ENCODE data around the gene NOTCH1. TPM values are rescaled to one million over a fixed set of nuclear protein-coding genes. Genes with fewer than 3 reads are reported as not detected.
A peak's percentile ranks its signal among the peaks of the same experiment; 100 is the strongest.

NOTCH1 gene
- total and polyA plus RNA-seq, 4 donors, result 28.2 to 75.9 (median 50.0) TPM

DNA sequence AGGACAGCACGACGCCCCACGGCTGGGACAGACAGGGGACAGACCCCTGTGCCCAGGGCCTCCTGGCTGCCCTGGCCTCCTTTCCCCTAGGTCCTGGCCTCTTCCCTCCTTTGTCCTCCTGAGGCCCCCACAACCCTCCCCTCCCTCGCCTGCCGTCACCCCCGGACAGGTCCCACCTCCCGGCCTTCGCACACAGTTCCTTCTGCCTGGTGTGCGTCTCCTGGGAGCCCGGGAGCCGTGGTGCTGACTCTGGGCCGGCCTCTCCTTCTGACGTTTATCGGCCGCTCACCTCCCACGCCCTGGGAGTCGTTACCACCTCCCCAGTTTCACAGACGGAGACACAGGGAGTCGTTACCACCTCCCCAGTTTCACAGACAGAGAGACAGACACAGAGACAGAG, 25.1 kb upstream of the NOTCH1 start:
- whole genome bisulfite sequencing (ENCODE audit: insufficient coverage), result 57% methylated on average over 19 of the region's 19 CpGs
- peaks cover 70% of the 10 kb centered on the region for H3K4me1 ChIP-seq (ENCODE audit: control insufficient read depth, insufficient read depth, low read length)
- H3K27ac ChIP-seq (ENCODE audit: low read depth, low read length), result no peak overlapping the region
- no peaks in the 10 kb centered on the region for H3K36me3 ChIP-seq (ENCODE audit: control insufficient read depth, insufficient read depth, low read length)
- H3K27me3 ChIP-seq (ENCODE audit: control insufficient read depth, insufficient read depth, low read length), result no peaks in the 10 kb centered on the region
- H3K9me3 ChIP-seq (ENCODE audit: control insufficient read depth, insufficient read depth, low read length), result no peaks in the 10 kb centered on the region
- H3K4me3 ChIP-seq (ENCODE audit: low read depth, low read length), result no peak overlapping the region
- no peak for DNase-seq (ENCODE audit: low read depth in 4 of 6, low spot score in 6 of 6)

DNA sequence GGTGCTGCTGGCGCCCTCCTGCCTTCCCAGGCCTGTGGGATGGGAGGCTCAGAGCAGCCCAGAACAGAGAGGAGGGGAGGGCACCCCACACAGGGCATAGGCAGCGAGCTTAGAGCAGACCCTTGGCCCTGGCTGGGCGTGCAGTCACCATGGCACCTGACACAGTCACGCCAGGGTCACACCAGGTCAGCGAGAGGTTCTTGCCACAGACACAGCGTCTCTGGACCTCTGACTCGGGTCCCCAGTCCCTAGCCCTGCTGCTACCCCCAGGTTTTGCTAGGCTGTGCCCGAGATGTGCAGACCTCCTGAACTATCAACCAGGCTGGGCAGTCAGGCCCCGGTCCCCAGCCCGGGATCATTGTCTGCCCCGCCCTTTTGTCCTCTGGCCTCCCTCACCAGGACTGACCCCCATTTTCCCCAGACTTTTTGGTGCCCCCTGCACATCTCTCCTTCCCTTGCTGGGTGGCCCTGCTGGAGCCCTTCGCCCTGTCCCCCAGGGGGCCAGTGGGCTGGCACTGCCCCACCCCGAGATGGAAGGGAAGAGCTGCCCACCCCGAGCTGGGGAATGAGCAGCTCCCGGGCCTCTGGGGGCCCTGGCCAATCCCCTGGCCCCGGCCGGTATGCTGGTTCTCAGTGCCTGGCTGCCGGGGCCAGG, 24.5 kb upstream of the NOTCH1 start:
- H3K27ac ChIP-seq (ENCODE audit: low read depth, low read length), result no peak overlapping the region
- WGBS (ENCODE audit: insufficient coverage), result 74% methylated on average over 18 of the region's 18 CpGs

DNA sequence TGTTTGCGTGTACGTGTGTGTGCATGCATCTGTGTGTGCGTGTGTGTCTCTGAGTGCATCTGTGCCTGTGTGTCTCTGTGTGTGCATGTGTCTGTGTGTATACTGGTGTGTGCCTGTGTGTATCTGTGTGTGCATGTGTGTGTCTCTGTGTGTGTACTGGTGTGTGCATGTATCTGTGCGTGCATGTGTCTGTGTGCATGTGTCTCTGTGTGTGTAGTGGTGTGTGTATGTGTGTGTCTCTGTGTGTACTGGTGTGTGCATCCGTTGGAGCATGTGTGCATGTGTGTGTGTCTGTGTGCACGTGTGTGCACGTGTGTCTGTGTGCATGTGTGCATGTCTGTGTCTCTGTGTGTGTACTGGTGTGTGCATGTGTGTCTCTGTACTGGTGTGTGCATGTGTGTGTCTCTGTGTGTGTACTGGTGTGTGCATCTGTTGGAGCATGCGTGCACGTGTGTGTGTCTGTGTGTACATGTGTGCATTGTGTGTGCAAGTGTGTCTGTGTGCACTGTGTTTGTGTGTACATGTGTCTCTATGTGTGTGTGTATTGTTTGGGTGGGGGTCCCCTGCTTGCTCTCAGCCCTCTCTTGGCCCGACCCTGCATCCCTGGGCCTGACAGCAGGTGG, 23.8 kb upstream of the NOTCH1 start:
- H3K27me3 ChIP-seq (ENCODE audit: control insufficient read depth, insufficient read depth, low read length), result no peaks in the 10 kb centered on the region
- no peak for DNase-seq (ENCODE audit: low read depth in 4 of 6, low spot score in 6 of 6)
- no peak overlapping the region for H3K4me3 ChIP-seq (ENCODE audit: low read depth, low read length)
- no peaks in the 10 kb centered on the region for H3K9me3 ChIP-seq (ENCODE audit: control insufficient read depth, insufficient read depth, low read length)
- H3K4me1 ChIP-seq (ENCODE audit: control insufficient read depth, insufficient read depth, low read length), result peaks cover 81% of the 10 kb centered on the region
- H3K27ac ChIP-seq (ENCODE audit: low read depth, low read length), result no peak overlapping the region
- no peaks in the 10 kb centered on the region for H3K36me3 ChIP-seq (ENCODE audit: control insufficient read depth, insufficient read depth, low read length)
- WGBS (ENCODE audit: insufficient coverage), result 92% methylated on average over 9 of the region's 10 CpGs

More for the DNA sequence above, 24.5 kb upstream of the NOTCH1 start:
- Histone ChIP-seq H3K36me3 (ENCODE audit: control insufficient read depth, insufficient read depth, low read length) (no peaks in the 10 kb centered on the region), H3K9me3 (ENCODE audit: control insufficient read depth, insufficient read depth, low read length) (no peaks in the 10 kb centered on the region), H3K4me1 (ENCODE audit: control insufficient read depth, insufficient read depth, low read length) (peaks cover 75% of the 10 kb centered on the region), H3K27me3 (ENCODE audit: control insufficient read depth, insufficient read depth, low read length) (no peaks in the 10 kb centered on the region), H3K4me3 (ENCODE audit: low read depth, low read length) (no peak overlapping the region)
- no peak for DNase-seq (ENCODE audit: low read depth in 4 of 6, low spot score in 6 of 6)

DNA sequence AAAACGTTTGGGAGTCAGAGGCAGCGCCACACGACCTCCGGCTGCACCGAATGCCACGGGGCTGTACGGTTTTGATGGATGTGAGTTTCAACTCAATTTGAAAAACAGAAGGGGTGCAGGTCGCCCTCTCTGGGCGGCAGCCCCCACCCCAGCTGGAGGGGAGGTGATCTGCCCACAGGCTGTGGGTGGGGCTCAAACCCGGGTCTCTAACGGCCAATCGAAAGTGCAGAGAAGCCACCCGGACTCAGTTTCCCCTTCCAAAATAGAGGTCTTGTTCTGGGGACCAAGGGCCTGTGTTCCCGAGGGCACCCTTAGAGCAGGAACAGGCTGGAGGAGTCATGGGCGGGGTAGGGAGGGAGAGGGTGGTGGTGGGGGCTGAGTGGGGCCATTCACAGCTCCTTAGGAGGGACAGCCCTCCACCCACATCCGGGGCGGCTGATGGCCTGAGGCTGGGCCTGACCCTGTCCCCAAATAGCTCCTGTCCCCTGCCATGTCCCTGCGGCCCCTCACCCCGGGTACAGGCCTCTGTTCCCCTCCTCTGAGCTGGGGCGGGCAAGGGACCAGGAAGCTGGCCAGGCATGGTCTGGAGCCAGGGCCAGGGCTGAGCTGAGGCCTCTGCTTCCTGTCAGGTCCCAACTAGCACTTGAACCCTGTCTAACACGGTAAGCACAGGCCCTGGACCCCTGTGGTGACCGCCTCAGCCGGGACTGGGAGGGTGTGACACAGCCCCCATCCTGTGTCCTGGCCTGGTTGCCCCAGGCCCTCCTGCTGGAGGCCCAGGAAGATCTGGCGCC, 22.6 kb upstream of the NOTCH1 start:
- 53% methylated on average over 16 of the region's 24 CpGs for WGBS (ENCODE audit: insufficient coverage)
- Histone ChIP-seq H3K27ac (ENCODE audit: low read depth, low read length) (peak overlapping the region; percentile 35), H3K9me3 (ENCODE audit: control insufficient read depth, insufficient read depth, low read length) (no peaks in the 10 kb centered on the region), H3K4me1 (ENCODE audit: control insufficient read depth, insufficient read depth, low read length) (peaks cover 93% of the 10 kb centered on the region), H3K36me3 (ENCODE audit: control insufficient read depth, insufficient read depth, low read length) (no peaks in the 10 kb centered on the region), H3K4me3 (ENCODE audit: low read depth, low read length) (no peak overlapping the region), H3K27me3 (ENCODE audit: control insufficient read depth, insufficient read depth, low read length) (no peaks in the 10 kb centered on the region)
- no peak for DNase-seq (ENCODE audit: low read depth in 4 of 6, low spot score in 6 of 6)

DNA sequence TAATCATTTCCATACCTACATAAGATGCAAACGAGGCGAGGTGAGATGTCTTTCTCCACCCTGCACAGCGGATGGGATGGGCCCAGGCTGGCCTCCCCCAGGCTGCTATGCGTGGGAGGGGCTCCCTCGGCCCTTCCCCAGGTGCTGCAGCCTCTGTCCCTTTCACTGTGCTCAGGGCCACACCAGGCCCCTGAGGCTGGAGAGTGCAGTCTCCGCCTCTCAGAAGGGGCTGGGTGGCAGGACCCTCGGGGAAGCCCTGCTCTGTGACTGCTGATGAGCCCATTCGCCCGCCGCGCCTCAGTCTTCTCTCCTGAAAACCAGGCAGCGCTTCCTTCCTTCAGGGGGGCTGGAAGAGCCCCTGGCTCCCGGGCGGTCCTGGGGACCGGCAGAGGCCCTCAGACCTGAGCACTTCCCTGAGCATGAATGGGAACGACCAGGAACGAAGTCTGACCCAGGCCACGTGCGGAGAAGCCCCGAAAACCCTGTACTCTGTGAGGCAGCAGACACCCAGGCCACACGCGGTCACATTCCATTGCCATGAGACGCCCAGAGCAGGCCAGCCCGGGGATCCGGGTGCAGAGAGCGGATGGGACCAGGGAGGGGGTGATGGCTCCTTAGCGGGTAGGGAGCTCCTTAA, 21.9 kb upstream of the NOTCH1 start:
- Histone ChIP-seq H3K4me1 (ENCODE audit: control insufficient read depth, insufficient read depth, low read length) (peaks cover 94% of the 10 kb centered on the region), H3K36me3 (ENCODE audit: control insufficient read depth, insufficient read depth, low read length) (no peaks in the 10 kb centered on the region), H3K27me3 (ENCODE audit: control insufficient read depth, insufficient read depth, low read length) (no peaks in the 10 kb centered on the region), H3K9me3 (ENCODE audit: control insufficient read depth, insufficient read depth, low read length) (no peaks in the 10 kb centered on the region), H3K4me3 (ENCODE audit: low read depth, low read length) (no peak overlapping the region), H3K27ac (ENCODE audit: low read depth, low read length) (peak overlapping the region; percentile 52)
- DNase-seq (ENCODE audit: low read depth in 4 of 6, low spot score in 6 of 6), result no peak
- 38% methylated on average over 27 of the region's 27 CpGs for WGBS (ENCODE audit: insufficient coverage)

DNA sequence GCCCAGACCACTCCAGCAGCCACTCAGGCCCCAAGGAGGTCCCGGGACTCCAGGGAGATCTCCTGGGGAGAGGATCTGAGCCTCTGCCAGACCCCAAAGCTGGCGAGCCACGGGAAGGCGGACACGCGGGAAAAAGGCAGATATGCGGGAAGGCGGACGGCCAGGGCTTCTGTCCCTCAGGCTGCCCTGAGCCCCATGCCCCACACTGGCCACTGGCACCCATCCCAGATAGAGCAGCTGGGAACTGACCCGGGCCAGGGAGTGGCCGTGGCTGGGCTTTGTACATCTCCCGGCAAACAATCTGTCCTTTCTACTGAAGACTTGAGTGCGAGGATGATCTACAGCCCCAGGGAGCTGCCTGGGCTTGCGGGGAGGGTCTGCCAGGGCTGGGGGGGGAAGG, 21.1 kb upstream of the NOTCH1 start:
- H3K9me3 ChIP-seq (ENCODE audit: control insufficient read depth, insufficient read depth, low read length), result no peaks in the 10 kb centered on the region
- H3K27me3 ChIP-seq (ENCODE audit: control insufficient read depth, insufficient read depth, low read length), result no peaks in the 10 kb centered on the region
- WGBS (ENCODE audit: insufficient coverage), result 34% methylated on average over 9 of the region's 14 CpGs
- H3K4me3 ChIP-seq (ENCODE audit: low read depth, low read length), result no peak overlapping the region
- no peaks in the 10 kb centered on the region for H3K36me3 ChIP-seq (ENCODE audit: control insufficient read depth, insufficient read depth, low read length)
- H3K4me1 ChIP-seq (ENCODE audit: control insufficient read depth, insufficient read depth, low read length), result peaks cover 85% of the 10 kb centered on the region
- peak overlapping the region; percentile 48 for H3K27ac ChIP-seq (ENCODE audit: low read depth, low read length)
- peak in 2 of 6 donors; percentile 69 to 85 for DNase-seq (ENCODE audit: low read depth in 4 of 6, low spot score in 6 of 6)

DNA sequence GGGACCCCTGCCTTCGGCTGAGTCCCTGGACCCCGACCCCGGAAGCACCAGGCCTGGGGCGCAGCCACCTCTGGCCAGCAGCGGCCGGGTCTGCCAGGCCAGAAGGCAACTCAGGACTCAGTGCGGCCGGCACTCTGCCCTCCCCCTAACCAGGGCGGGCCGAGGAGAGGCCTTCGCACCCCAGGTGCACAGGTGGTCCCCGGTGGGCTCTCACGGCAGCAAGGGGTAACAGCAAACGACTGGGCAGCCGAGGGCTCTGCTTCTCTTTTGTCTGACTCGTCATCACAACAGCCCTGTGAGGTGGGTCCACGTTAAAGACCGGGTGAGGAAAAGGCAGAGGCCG, 20.7 kb upstream of the NOTCH1 start:
- no peak for DNase-seq (ENCODE audit: low read depth in 4 of 6, low spot score in 6 of 6)
- Histone ChIP-seq H3K27me3 (ENCODE audit: control insufficient read depth, insufficient read depth, low read length) (no peaks in the 10 kb centered on the region), H3K9me3 (ENCODE audit: control insufficient read depth, insufficient read depth, low read length) (no peaks in the 10 kb centered on the region), H3K4me1 (ENCODE audit: control insufficient read depth, insufficient read depth, low read length) (peaks cover 81% of the 10 kb centered on the region), H3K4me3 (ENCODE audit: low read depth, low read length) (no peak overlapping the region), H3K36me3 (ENCODE audit: control insufficient read depth, insufficient read depth, low read length) (no peaks in the 10 kb centered on the region), H3K27ac (ENCODE audit: low read depth, low read length) (peak overlapping the region; percentile 48)
- 78% methylated on average over 18 of the region's 19 CpGs for WGBS (ENCODE audit: insufficient coverage)

DNA sequence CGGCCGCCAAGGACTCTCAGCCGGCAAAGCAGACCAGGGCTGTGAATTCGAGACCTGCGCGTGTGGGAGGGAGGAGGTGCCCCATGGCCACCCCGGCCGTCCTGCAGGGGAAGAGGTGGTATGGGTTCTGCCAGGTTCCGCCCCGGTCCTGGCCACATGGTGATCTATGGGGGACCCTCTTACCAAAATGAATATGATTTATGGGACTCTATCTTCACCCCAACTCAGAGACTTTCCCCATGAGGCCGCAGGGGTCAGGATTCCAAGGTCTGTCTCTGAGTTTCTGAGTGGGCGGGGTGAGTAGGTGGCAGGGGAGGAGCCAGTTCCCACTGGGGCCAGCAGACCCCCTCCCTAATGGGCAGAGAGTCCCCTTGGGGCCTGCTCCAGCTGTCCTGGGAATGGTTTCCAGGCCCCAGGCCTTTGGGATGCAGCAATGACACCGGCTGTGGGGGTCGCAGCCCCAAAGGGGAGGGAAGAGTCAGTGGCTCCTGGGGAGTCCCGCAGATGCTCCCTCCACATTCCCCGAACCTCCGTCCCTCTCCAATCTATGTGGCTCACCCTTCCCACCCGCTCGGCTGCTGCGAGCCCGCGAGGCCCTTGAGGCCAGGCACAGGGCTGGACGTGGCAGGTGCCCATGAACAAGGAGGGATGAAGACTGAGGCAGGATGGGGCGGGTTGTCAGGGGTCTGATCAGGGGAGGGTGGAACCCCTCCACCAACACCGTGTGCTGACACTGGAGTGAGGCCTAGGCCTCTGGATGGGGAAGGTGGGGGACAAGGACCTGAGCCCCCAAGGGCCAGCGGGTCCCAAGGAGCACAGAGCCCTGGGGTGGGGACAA, 20.1 kb upstream of the NOTCH1 start:
- DNase-seq (ENCODE audit: low read depth in 4 of 6, low spot score in 6 of 6), result no peak
- WGBS (ENCODE audit: insufficient coverage), result 78% methylated on average over 13 of the region's 26 CpGs
- H3K4me1 ChIP-seq (ENCODE audit: control insufficient read depth, insufficient read depth, low read length), result peaks cover 75% of the 10 kb centered on the region
- no peaks in the 10 kb centered on the region for H3K27me3 ChIP-seq (ENCODE audit: control insufficient read depth, insufficient read depth, low read length)
- H3K9me3 ChIP-seq (ENCODE audit: control insufficient read depth, insufficient read depth, low read length), result no peaks in the 10 kb centered on the region
- H3K27ac ChIP-seq (ENCODE audit: low read depth, low read length), result peak overlapping the region; percentile 48
- H3K4me3 ChIP-seq (ENCODE audit: low read depth, low read length), result no peak overlapping the region
- no peaks in the 10 kb centered on the region for H3K36me3 ChIP-seq (ENCODE audit: control insufficient read depth, insufficient read depth, low read length)
